B cell (primary cell): ENCODE measurements around the gene BICDL2.

Experiments
- EZH2 ChIP-seq: IDR thresholded peaks from 2 replicates; pipeline ENCODE4 v1.6.1; 2012; ENCODE audit warnings: borderline replicate concordance, low read depth, mild to moderate bottlenecking, moderate library complexity, low read length; ENCODE audit not compliant: insufficient read depth, poor library complexity, severe bottlenecking
- TF ChIP-seq, protein P1 (sequence below): fragments of 200-600 bp; IDR thresholded peaks from one replicate; pipeline ENCODE4 v1.8.0; 2022; ENCODE audit warnings: antibody characterized with exemption, mild to moderate bottlenecking

DNA sequence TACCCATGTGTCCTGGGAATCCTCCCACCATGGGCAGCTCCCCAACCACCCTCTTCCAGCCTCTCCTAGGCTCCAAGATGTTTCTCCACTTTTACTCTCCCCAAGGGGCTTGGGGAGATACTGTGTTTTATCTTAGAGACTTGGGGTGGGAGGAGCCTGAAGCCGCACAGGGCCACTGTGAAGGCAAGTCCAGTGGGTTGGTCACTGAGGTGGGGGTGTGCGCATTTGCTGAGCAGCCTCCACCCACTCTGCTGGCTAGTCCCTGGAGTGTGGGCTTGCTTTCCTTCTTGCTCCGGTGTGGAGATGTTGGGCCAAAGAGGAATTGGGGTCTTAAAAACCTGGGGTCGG lies 28.1 kb downstream of the BICDL2 start:
- TF ChIP-seq, protein P1, sequence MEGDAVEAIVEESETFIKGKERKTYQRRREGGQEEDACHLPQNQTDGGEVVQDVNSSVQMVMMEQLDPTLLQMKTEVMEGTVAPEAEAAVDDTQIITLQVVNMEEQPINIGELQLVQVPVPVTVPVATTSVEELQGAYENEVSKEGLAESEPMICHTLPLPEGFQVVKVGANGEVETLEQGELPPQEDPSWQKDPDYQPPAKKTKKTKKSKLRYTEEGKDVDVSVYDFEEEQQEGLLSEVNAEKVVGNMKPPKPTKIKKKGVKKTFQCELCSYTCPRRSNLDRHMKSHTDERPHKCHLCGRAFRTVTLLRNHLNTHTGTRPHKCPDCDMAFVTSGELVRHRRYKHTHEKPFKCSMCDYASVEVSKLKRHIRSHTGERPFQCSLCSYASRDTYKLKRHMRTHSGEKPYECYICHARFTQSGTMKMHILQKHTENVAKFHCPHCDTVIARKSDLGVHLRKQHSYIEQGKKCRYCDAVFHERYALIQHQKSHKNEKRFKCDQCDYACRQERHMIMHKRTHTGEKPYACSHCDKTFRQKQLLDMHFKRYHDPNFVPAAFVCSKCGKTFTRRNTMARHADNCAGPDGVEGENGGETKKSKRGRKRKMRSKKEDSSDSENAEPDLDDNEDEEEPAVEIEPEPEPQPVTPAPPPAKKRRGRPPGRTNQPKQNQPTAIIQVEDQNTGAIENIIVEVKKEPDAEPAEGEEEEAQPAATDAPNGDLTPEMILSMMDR = no peak
- no peak for TF ChIP-seq EZH2
